Neural cell (in vitro differentiated cells): Measurements from ENCODE around the gene RARS1. TPM values are rescaled to one million over a fixed set of nuclear protein-coding genes. Genes with fewer than 3 reads are reported as not detected.

Source experiments
- H2AFZ ChIP-seq: fragments of 200-600, 300-800 bp; sonication (generic), shearing (Covaris generic); 2 replicates; pipeline ENCODE4 v1.6.0; 2014; ENCODE audit warnings: low read depth, mild to moderate bottlenecking, antibody characterized with exemption, low read length, moderate library complexity
- H3F3A ChIP-seq: fragments of 200-600 bp; shearing (Covaris generic); 2 replicates; pipeline ENCODE4 v1.6.1; 2016; ENCODE audit warnings: mild to moderate bottlenecking, moderate library complexity, mixed read lengths, antibody characterized with exemption, low read length; ENCODE audit not compliant: insufficient read depth, poor library complexity, severe bottlenecking
- H3K27ac ChIP-seq: fragments of 200-600, 300-800 bp; sonication (generic), shearing (Covaris generic); 2 replicates; pipeline ENCODE4 v1.5.1; 2014; ENCODE audit warnings: mild to moderate bottlenecking, low read length, moderate library complexity
- H3K27me3 ChIP-seq: fragments of 300-800, 200-600 bp; sonication (generic), shearing (Covaris generic); 2 replicates; pipeline ENCODE4 v1.6.0; 2014; ENCODE audit warnings: mild to moderate bottlenecking, low read depth, low read length, moderate library complexity; ENCODE audit not compliant: insufficient read depth
- H3K36me3 ChIP-seq: fragments of 300-800, 200-600 bp; sonication (generic), shearing (Covaris generic); 2 replicates; pipeline ENCODE4 v1.5.1; 2014; ENCODE audit warnings: mild to moderate bottlenecking, antibody characterized with exemption, low read length, moderate library complexity; ENCODE audit not compliant: insufficient read depth
- H3K4me2 ChIP-seq: fragments of 300-800, 200-600 bp; sonication (generic), shearing (Covaris generic); 2 replicates; pipeline ENCODE4 v1.6.0; 2014; ENCODE audit warnings: mild to moderate bottlenecking, low read length
- H3K4me3 ChIP-seq: fragments of 300-800, 200-600 bp; sonication (generic), shearing (Covaris generic); 2 replicates; pipeline ENCODE4 v1.5.1; 2014; ENCODE audit warnings: mild to moderate bottlenecking, low read length, moderate library complexity
- H3K79me2 ChIP-seq: fragments of 200-600 bp; shearing (Covaris generic); replicated peaks from 2 replicates; pipeline ENCODE4 v1.6.0; 2014; ENCODE audit warnings: mild to moderate bottlenecking, low read length, moderate library complexity; ENCODE audit not compliant: insufficient read depth
- H3K9ac ChIP-seq: fragments of 300-800, 200-600 bp; sonication (generic), shearing (Covaris generic); 2 replicates; pipeline ENCODE4 v1.6.1; 2016; ENCODE audit warnings: mild to moderate bottlenecking, low read length, mixed read lengths
- H3K9me2 ChIP-seq: fragments of 200-600 bp; shearing (Covaris generic); 2 replicates; pipeline ENCODE4 v1.6.1; 2016; ENCODE audit warnings: mild to moderate bottlenecking, low read length, mixed read lengths; ENCODE audit not compliant: insufficient read depth
- H3K9me3 ChIP-seq: fragments of 200-600, 300-800 bp; sonication (generic), shearing (Covaris generic); 2 replicates; pipeline ENCODE4 v1.6.1; 2016; ENCODE audit warnings: mild to moderate bottlenecking, mixed run types, low read length, moderate library complexity, mixed read lengths
- H4K20me1 ChIP-seq: fragments of 200-600 bp; shearing (Covaris generic); 2 replicates; pipeline ENCODE4 v1.6.1; 2016; ENCODE audit warnings: mild to moderate bottlenecking, mixed run types; ENCODE audit not compliant: insufficient read depth
- EP300 ChIP-seq: fragments of 450-650 bp; conservative IDR thresholded peaks from 2 replicates; pipeline ENCODE4 v1.6.1; 2014; ENCODE audit warnings: antibody characterized with exemption, mild to moderate bottlenecking, moderate library complexity; ENCODE audit not compliant: poor library complexity, severe bottlenecking
- EZH2 ChIP-seq: fragments of 200-600, 300-800 bp; shearing (Covaris generic), sonication (generic); IDR thresholded peaks from 2 replicates; pipeline ENCODE4 v1.6.1; 2014; ENCODE audit warnings: antibody characterized with exemption, low read length, borderline replicate concordance, mild to moderate bottlenecking; ENCODE audit not compliant: insufficient read depth, poor library complexity, severe bottlenecking
- MXI1 ChIP-seq: fragments of 450-650 bp; conservative IDR thresholded peaks from 2 replicates; pipeline ENCODE4 v1.6.1; 2014; ENCODE audit warnings: antibody characterized with exemption, mild to moderate bottlenecking; ENCODE audit not compliant: poor library complexity, severe bottlenecking
- POLR2AphosphoS5 ChIP-seq: IDR thresholded peaks from 2 replicates; pipeline ENCODE4 v1.6.1; 2012
- RAD21 ChIP-seq: fragments of 450-650 bp; conservative IDR thresholded peaks from 2 replicates; pipeline ENCODE4 v1.6.1; 2014; ENCODE audit warnings: antibody characterized with exemption, mild to moderate bottlenecking, moderate library complexity
- SMC3 ChIP-seq: fragments of 450-650 bp; conservative IDR thresholded peaks from 2 replicates; pipeline ENCODE4 v1.6.1; 2014; ENCODE audit warnings: antibody characterized with exemption, mild to moderate bottlenecking, moderate library complexity; ENCODE audit not compliant: poor library complexity
- TAF1 ChIP-seq: IDR thresholded peaks from 2 replicates; pipeline ENCODE4 v1.6.1; 2012; ENCODE audit warnings: low read depth
- polyA plus RNA-seq: library from polyadenylated mRNA; depleted of rRNA; stranded (reverse); fragments of >200 nt; gene quantifications from 2 replicates; pipeline ENCODE4 v1.2.3, GENCODE V29; 2014
- TF ChIP-seq, protein P1 (sequence below): IDR thresholded peaks from 2 replicates; pipeline ENCODE4 v1.6.1; 2012; ENCODE audit warnings: borderline replicate concordance
- TF ChIP-seq, protein P2 (sequence below): fragments of 450-650 bp; IDR thresholded peaks from 2 replicates; pipeline ENCODE4 v1.5.1; 2014; ENCODE audit warnings: antibody characterized with exemption, mild to moderate bottlenecking, moderate library complexity; ENCODE audit not compliant: poor library complexity, severe bottlenecking

Gene RARS1
- polyA plus RNA-seq, 1 donor from 2014 or later, result 140 TPM

DNA sequence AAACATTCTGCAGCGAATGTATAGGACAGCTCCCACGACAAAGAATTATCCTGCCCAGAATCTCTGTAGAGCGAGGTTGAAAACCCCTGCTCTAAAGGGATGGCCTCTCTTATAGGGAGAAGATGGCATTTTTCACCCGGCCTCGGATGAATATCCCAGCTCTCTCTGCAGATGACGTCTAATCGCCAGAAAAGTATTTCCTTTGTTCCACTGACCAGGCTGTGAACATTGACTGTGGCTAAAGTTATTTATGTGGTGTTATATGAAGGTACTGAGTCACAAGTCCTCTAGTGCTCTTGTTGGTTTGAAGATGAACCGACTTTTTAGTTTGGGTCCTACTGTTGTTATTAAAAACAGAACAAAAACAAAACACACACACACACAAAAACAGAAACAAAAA lies 17.4 kb upstream of the RARS1 start:
- H3K27me3 ChIP-seq, result no peaks in the 10 kb centered on the region
- H3K9me2 ChIP-seq, result no peaks in the 10 kb centered on the region
- H3F3A ChIP-seq, result no peaks in the 10 kb centered on the region
- H2AFZ ChIP-seq, result no peak overlapping the region
- no peak overlapping the region for H3K27ac ChIP-seq
- no peaks in the 10 kb centered on the region for H3K79me2 ChIP-seq
- no peak overlapping the region for H3K9ac ChIP-seq
- no peak overlapping the region for H3K4me3 ChIP-seq
- TF ChIP-seq, protein P1, sequence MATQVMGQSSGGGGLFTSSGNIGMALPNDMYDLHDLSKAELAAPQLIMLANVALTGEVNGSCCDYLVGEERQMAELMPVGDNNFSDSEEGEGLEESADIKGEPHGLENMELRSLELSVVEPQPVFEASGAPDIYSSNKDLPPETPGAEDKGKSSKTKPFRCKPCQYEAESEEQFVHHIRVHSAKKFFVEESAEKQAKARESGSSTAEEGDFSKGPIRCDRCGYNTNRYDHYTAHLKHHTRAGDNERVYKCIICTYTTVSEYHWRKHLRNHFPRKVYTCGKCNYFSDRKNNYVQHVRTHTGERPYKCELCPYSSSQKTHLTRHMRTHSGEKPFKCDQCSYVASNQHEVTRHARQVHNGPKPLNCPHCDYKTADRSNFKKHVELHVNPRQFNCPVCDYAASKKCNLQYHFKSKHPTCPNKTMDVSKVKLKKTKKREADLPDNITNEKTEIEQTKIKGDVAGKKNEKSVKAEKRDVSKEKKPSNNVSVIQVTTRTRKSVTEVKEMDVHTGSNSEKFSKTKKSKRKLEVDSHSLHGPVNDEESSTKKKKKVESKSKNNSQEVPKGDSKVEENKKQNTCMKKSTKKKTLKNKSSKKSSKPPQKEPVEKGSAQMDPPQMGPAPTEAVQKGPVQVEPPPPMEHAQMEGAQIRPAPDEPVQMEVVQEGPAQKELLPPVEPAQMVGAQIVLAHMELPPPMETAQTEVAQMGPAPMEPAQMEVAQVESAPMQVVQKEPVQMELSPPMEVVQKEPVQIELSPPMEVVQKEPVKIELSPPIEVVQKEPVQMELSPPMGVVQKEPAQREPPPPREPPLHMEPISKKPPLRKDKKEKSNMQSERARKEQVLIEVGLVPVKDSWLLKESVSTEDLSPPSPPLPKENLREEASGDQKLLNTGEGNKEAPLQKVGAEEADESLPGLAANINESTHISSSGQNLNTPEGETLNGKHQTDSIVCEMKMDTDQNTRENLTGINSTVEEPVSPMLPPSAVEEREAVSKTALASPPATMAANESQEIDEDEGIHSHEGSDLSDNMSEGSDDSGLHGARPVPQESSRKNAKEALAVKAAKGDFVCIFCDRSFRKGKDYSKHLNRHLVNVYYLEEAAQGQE, result no peak
- TF ChIP-seq SMC3, result no peak
- TF ChIP-seq EP300, result no peak
- TF ChIP-seq RAD21, result no peak
- TF ChIP-seq POLR2AphosphoS5, result no peak
- TF ChIP-seq, protein P2, sequence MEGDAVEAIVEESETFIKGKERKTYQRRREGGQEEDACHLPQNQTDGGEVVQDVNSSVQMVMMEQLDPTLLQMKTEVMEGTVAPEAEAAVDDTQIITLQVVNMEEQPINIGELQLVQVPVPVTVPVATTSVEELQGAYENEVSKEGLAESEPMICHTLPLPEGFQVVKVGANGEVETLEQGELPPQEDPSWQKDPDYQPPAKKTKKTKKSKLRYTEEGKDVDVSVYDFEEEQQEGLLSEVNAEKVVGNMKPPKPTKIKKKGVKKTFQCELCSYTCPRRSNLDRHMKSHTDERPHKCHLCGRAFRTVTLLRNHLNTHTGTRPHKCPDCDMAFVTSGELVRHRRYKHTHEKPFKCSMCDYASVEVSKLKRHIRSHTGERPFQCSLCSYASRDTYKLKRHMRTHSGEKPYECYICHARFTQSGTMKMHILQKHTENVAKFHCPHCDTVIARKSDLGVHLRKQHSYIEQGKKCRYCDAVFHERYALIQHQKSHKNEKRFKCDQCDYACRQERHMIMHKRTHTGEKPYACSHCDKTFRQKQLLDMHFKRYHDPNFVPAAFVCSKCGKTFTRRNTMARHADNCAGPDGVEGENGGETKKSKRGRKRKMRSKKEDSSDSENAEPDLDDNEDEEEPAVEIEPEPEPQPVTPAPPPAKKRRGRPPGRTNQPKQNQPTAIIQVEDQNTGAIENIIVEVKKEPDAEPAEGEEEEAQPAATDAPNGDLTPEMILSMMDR, result no peak
- TF ChIP-seq MXI1, result no peak
- TF ChIP-seq TAF1, result no peak
- TF ChIP-seq EZH2, result no peak
- no peaks in the 10 kb centered on the region for H3K9me3 ChIP-seq
- no peak overlapping the region for H3K4me2 ChIP-seq
- no peaks in the 10 kb centered on the region for H3K36me3 ChIP-seq
- H4K20me1 ChIP-seq, result no peaks in the 10 kb centered on the region

DNA sequence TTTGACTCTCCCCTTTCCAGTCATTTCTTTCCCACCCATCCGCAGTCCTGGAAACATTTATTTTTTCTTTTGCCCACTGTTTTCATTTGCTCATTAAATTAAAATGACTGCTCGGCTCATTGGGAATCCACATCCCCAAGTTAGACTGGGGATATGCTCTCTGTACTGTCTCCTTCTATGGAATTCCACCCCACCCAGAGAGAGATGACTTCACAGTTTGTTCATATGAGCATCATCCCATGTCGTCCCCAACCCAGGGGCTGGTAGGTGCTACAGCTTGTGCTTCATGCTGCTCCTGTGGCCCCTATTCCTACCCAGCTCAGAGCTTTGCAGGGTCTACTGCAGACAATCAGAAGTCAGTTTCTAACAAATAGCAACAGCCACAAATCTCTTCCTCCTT lies 16.5 kb upstream of the RARS1 start:
- no peak overlapping the region for H3K9ac ChIP-seq
- no peak overlapping the region for H2AFZ ChIP-seq
- H3K27ac ChIP-seq, result no peak overlapping the region
- H3K27me3 ChIP-seq, result no peaks in the 10 kb centered on the region
- H3K79me2 ChIP-seq, result no peaks in the 10 kb centered on the region
- H3K36me3 ChIP-seq, result no peaks in the 10 kb centered on the region
- H3K4me3 ChIP-seq, result no peak overlapping the region
- no peaks in the 10 kb centered on the region for H4K20me1 ChIP-seq
- H3K9me3 ChIP-seq, result no peaks in the 10 kb centered on the region
- no peak for TF ChIP-seq EP300
- no peak for TF ChIP-seq TAF1
- H3F3A ChIP-seq, result no peaks in the 10 kb centered on the region
- H3K9me2 ChIP-seq, result no peaks in the 10 kb centered on the region
- H3K4me2 ChIP-seq, result no peak overlapping the region

DNA sequence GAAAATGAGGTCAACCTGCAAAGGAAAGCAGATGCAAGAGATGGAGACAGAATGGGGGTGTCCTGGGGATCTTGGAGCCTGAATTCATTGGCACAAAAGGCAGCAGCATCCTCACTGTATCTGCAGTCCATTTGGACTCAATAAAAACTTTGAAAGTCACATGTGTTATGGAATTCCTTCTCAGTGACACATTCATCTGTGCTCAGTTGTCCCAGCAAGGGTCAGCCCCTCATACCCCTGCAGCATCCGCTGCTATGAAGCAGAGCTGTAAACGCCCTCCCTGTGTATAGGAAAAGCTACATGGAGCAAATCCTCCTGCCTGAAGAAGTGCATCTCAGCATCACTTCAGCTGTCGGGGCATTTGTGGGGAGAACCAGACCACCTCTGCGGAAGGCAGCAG lies 14.5 kb upstream of the RARS1 start:
- Histone ChIP-seq H3K9me3 (no peaks in the 10 kb centered on the region), H3K9ac (no peak overlapping the region), H3K27ac (no peak overlapping the region), H2AFZ (no peak overlapping the region), H4K20me1 (no peaks in the 10 kb centered on the region), H3K79me2 (no peaks in the 10 kb centered on the region), H3K9me2 (no peaks in the 10 kb centered on the region), H3K27me3 (no peaks in the 10 kb centered on the region), H3F3A (no peaks in the 10 kb centered on the region), H3K4me3 (no peak overlapping the region), H3K36me3 (no peaks in the 10 kb centered on the region), H3K4me2 (no peak overlapping the region)
- no peak for TF ChIP-seq MXI1
- TF ChIP-seq, protein P2, result no peak
- TF ChIP-seq SMC3, result no peak
- no peak for TF ChIP-seq EP300
- no peak for TF ChIP-seq RAD21
- TF ChIP-seq, protein P1, result no peak
- TF ChIP-seq TAF1, result no peak
- TF ChIP-seq POLR2AphosphoS5, result no peak
- TF ChIP-seq EZH2, result no peak
